C4-2B (cell line): ENCODE results near the gene DUOX1.

Source experiments
- CTCF ChIP-seq: fragments of 450-650 bp; conservative IDR thresholded peaks from 2 replicates; pipeline ENCODE4 v1.5.1; 2017; ENCODE audit warnings: mild to moderate bottlenecking
- ZFX ChIP-seq: fragments of 450-650 bp; IDR thresholded peaks from 2 replicates; pipeline ENCODE4 v1.6.1; 2017

DNA sequence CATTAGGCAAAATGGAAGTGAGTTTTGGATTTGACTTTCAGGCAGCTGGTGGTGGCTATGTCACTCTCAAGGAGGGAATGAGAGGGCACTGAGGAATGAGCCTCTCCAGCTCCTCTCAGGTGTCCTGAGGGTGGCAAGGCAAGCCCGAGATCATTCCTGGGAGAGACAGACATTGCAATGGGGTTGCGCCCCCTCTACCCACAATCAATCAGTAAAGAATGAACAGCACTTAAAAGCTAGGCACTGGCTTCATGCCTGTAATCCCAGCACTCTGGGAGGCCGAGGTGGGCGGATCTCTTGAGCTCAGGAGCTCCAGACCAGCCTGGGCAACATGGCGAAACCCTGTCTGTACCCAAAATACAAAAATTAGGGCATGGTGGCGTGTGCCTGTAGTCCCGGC is 72.1 kb downstream of the DUOX1 start:
- no peak for TF ChIP-seq CTCF
- no peak for TF ChIP-seq ZFX
